Measurements from ENCODE around the gene OR14A2. TPM values are rescaled to one million over a fixed set of nuclear protein-coding genes. Genes with fewer than 3 reads are reported as not detected.

The OR14A2 gene
- total and polyA plus RNA-seq, 2 of the 4 experiments (the other 2 are of a cell fraction): not detected

DNA sequence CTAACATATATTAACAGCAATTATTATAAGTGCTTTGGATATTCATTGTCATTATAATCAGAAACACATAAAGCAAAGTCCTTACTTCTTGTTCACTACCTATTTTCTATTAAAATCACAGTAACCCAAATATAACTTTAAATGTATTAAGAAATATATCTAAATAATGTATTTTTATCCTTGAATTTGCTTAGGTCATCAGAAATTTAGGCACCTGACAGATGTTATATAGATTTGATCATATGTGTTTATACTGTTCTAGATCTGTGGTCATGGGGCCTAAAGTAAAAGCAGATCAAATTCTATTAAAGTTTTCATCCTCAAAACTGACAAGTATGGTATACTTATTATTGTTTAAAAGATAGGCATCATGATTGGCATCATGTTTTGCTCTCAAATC is 21.7 kb upstream of the OR14A2 start:
- H3K27me3 ChIP-seq (ENCODE audit: control insufficient read depth, insufficient read depth, low read length): no peaks in the 10 kb centered on the region
- H4K5ac ChIP-seq (ENCODE audit: low read depth, low read length): no peak overlapping the region
- no peak overlapping the region for H3K4me3 ChIP-seq (ENCODE audit: insufficient read depth, low read depth, low read length)
- ChIA-PET POLR2A (ENCODE audit: unreplicated experiment) (no interaction called here), CTCF (no interaction called here)
- H3K9me3 ChIP-seq (ENCODE audit: control insufficient read depth, insufficient read depth, low read length): peaks cover 3% of the 10 kb centered on the region; the same call in 1 of the 2 replicates
- H2BK15ac ChIP-seq (ENCODE audit: low read depth, low read length): no peak overlapping the region
- H2AFZ ChIP-seq (replicated peaks; ENCODE audit: low read length, poor library complexity): no peak overlapping the region
- H3K4ac ChIP-seq (ENCODE audit: low read depth, low read length): no peak overlapping the region
- H2BK20ac ChIP-seq (ENCODE audit: low read depth, low read length): no peak overlapping the region
- H3K79me1 ChIP-seq (ENCODE audit: low read depth in 1 of 2, low read length in 2 of 2): no peaks in the 10 kb centered on the region
- BruUV-seq (replicated peaks): no TSS peak
- no peak overlapping the region for H3K27ac ChIP-seq (ENCODE audit: insufficient read depth, low read length)
- dilution Hi-C loops (cut with HindIII; ENCODE audit: low sequenced_read_pairs, unreplicated experiment): no loop called here
- no peaks in the 10 kb centered on the region for H3K36me3 ChIP-seq (ENCODE audit: control insufficient read depth, insufficient read depth, low read length)
- no peak overlapping the region for H4K91ac ChIP-seq (ENCODE audit: insufficient read depth, low read depth, low read length)
- DNase-seq (no peak), ATAC-seq (ENCODE audit: low read depth) (no peak)
- H2BK5ac ChIP-seq (ENCODE audit: low read depth, low read length, poor library complexity, severe bottlenecking): no peak overlapping the region
- intact Hi-C loops (cut with micrococcal nuclease): no loop called here
- in situ Hi-C loops (cut with MboI; ENCODE audit: low sequenced_read_pairs): no loop called here
- no peaks in the 10 kb centered on the region for H4K20me1 ChIP-seq (ENCODE audit: insufficient read depth, low read length)
- no peak overlapping the region for H3K56ac ChIP-seq (ENCODE audit: extremely low read depth, insufficient read depth, low read length)
- H3K23ac ChIP-seq (ENCODE audit: low read depth, low read length): no peak overlapping the region
- no peak overlapping the region for H3K9ac ChIP-seq (ENCODE audit: low read depth, low read length)
- H2AK9ac ChIP-seq (replicated peaks; ENCODE audit: low read depth, low read length, poor library complexity): no peak overlapping the region
- no peak overlapping the region for H4K8ac ChIP-seq (ENCODE audit: low read depth in 2 of 2, low read length in 2 of 2)
- no peak overlapping the region for H3K14ac ChIP-seq (replicated peaks; ENCODE audit: low read depth, low read length)
- no peak overlapping the region for H3K18ac ChIP-seq (ENCODE audit: low read depth, low read length)
- no peak overlapping the region for H2AK5ac ChIP-seq (ENCODE audit: low read depth, low read length)
- no peaks in the 10 kb centered on the region for H3K4me1 ChIP-seq (ENCODE audit: control insufficient read depth, insufficient read depth, low read length)
- H3K9me1 ChIP-seq (ENCODE audit: insufficient read depth, low read length): no peaks in the 10 kb centered on the region
- H3K4me2 ChIP-seq (ENCODE audit: low read depth, low read length): no peak overlapping the region
- no peak for TF ChIP-seq SMC3 (IDR thresholded peaks at IDR 0.05; ENCODE audit: low read depth, low read length)
- peak; percentile 96 for TF ChIP-seq MAFK (IDR thresholded peaks at IDR 0.05; ENCODE audit: low read depth, low read length)
- H2BK120ac ChIP-seq (ENCODE audit: low read depth, low read length): no peak overlapping the region

Measured in IMR-90 (cell line).